Measurements from ENCODE around the gene MORC3.

DNA sequence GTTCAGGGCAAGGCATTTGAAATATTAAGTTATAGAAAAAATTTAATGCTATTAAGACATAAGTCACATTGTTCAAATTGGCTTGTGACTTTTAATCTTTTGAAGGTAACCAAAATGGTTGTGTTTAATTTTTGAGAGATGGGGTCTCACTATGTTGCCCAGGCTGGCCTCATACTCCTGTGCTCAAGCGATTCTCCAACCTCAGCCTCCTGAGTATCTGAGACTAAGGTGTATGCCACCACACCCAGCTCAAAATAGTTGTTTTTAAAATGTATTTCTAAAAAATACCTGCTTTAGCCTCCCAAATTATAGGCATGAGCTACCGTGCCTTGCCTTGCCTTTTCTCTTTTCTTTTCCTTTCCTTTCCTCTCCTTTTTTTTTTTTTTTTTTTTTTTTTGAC lies 39.2 kb downstream of the MORC3 start:
- TF ChIP-seq, protein P1, sequence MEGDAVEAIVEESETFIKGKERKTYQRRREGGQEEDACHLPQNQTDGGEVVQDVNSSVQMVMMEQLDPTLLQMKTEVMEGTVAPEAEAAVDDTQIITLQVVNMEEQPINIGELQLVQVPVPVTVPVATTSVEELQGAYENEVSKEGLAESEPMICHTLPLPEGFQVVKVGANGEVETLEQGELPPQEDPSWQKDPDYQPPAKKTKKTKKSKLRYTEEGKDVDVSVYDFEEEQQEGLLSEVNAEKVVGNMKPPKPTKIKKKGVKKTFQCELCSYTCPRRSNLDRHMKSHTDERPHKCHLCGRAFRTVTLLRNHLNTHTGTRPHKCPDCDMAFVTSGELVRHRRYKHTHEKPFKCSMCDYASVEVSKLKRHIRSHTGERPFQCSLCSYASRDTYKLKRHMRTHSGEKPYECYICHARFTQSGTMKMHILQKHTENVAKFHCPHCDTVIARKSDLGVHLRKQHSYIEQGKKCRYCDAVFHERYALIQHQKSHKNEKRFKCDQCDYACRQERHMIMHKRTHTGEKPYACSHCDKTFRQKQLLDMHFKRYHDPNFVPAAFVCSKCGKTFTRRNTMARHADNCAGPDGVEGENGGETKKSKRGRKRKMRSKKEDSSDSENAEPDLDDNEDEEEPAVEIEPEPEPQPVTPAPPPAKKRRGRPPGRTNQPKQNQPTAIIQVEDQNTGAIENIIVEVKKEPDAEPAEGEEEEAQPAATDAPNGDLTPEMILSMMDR (IDR thresholded peaks at IDR 0.05): no peak
- TF ChIP-seq POLR2A (IDR thresholded peaks at IDR 0.05) (no peak), POLR2AphosphoS5 (IDR thresholded peaks at IDR 0.05) (no peak)
